Fibroblast of the conjunctiva (primary cell): ENCODE results near the gene DCAF6.

Source experiments
- DNase-seq: peaks from one replicate; pipeline ENCODE4 v3.0.0-alpha.2; 2010; ENCODE audit warnings: low read depth

DCAF6 gene

GRCh38 chr1:168101336-168101735, 164.9 kb downstream of the DCAF6 start:
- DNase-seq, result no peak

- no peak for DNase-seq
Measured at GRCh38 chr1:168102487-168102886, 166.0 kb downstream of the DCAF6 start.

DNA sequence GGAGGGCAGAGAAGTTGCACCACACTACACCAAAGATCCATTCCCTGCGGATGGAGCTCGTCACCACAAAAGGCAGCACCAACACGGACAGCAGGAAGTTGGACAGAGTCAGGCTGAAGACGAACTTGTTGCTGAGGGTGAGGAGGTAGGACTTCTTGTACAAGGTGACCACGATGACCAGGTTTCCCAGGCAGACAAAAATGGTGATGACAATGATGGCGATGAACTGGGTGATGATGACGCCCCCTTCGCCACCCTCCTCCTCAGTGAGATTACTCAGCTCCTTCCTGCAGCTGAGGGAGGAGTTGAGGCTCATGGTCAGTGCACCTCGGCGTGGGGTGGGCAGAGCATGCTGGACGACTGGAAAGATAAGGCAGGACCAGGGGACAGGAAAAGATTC, 168.1 kb downstream of the DCAF6 start:
- no peak for DNase-seq

DNA sequence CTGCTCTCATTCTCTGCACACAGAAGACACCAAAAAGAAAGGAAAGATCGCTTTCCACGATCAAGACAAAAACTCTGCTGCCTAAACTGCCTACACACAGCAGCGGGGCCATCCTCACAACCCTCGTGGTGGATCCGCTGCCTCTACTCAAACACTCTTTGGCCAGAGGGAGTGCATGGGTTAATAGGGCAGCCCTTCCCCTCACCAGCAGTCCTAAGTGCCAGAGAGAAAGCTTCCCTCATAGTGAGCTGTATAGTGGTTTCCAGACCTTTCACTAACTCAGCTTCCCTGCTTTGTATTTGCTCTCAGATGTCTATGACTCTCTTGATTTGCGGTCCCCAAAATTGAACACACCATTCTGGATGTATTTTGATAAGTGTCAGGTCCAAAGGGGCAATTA, 169.4 kb downstream of the DCAF6 start:
- no peak for DNase-seq

GRCh38 chr1:168106274-168106673, 169.8 kb downstream of the DCAF6 start:
- no peak for DNase-seq

DNA sequence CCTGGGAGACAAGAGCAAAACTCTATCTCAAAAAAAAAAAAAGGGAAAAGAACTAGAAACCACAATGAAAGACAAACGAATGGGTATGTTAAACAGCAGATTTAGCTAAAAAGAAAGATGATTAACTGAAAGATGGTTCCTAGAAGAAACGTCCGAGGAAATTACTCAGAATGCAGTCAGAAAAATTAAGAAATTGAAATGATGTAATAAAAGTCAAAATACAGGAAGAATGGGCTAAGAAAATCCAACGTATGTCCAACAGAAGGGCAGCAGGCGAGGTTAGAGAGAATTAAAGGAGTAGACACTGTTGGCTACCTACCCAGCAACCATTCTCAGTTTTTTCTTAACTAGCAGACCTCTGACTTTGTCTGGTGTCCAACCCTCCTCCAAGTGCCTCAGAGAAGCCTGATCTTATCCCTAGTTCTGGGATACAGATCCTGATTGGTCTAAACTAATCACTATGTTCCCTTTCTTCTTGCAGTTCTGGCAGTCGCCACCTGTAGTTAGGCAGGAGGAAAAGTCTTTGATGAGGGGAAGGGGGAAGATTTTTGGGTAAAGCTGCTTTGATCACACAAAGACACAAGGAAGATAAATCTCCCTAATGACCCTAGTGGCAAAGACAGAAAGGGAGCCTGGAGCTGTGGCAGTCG, 174.5 kb downstream of the DCAF6 start:
- no peak for DNase-seq

DNA sequence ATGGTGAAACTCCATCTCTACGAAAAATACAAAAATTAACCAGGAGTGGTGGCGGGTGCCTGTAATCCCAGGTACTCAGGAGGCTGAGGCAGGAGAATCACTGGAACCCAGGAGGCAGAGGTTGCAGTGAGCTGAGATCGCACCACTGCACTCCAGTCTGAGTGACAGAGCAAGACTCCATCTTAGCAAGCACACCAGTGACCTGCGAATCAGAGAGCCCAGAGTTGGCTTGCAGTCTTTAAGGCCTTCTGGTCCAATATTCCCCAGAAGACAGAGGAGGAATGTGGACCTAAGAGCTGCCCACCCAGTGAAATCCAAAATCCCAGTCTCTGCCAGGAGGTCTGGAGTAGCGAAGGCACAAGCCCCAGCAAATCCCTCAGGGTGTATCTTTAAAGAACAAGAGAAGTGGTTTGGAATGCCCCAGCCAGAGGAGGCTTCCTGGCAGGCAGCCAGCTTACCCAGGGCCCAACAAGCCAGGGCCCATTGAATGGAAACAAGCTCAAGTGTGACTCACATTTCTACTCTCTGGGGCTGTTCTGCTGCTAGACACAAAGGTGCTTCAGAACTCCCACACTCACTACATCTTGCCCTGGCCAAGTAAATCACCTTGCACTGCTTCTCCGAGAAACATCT, 176.3 kb downstream of the DCAF6 start:
- peak; percentile 35 for DNase-seq

DNA sequence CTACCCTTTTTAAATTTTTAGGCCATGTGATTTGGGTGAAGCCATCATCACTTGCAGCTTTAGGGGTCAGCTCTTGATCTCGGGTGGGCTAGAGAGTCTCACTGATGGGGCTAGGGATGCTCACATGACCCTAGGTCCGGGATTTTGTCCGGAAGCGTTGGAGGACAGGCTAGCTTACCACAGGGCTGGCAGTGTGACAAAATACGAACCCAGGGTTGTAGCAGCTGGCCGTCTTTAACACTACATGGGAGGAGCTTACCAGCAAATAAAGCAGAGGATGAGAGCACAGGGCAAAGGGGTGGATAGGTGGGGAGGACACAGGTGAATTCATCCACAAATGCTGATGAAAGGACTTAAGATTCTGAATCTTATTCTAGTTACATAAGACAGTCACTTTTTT, 178.4 kb downstream of the DCAF6 start:
- DNase-seq, result no peak

DNA sequence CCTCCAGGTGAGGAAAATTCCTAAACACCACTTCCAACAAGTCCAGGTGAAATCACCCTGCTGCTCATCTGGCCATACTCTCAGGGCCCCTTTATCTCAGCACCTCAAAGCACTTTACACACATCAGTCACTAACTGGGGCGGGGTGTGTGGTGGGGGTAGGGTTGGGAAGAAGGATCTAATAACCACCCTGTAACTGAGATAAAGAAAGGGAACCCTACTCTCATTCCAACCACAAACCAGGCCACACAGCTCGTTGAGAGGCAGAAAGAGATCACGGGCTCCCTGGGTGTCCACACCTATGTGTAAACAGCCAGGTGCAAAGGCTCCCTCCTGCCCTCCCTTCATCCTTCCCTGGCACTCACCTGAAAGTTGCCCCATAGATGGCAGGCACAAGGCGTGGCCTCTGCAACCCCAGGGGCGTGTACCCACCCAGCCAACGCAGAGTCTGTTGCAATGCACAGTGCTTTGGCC, 179.9 kb downstream of the DCAF6 start:
- no peak for DNase-seq

- no peak for DNase-seq
Measured at GRCh38 chr1:168119750-168120149, 183.3 kb downstream of the DCAF6 start.

DNA sequence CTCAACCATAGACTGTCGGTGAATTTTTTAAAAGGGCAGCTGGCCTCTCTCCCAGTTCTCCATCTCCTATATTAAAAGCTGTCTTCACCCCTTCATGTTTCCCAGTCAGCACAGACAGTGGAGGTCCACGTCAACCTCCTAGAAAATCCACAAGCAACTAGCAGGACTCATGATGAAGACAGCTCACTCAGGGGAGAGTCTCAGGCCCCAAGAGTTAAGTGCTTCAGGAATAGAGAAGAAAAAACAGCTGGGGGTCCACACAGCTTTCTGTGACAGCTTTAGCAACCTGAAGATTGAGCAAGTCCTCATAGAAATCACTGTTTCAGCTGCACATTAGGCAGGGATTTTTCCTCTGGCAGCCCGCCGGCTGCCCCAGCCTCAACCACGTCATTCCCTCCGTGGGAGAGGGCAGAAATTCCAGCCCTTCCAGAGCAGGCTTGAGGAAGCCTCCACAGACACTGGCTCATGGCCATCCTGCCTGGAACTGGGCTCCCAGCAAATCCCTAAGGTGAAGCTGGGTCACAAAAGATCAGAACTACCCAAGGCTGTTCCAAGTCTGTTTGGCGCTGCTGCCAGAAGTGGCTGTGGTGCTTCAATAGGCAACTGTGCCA, 185.0 kb downstream of the DCAF6 start:
- peak; percentile 29 for DNase-seq

DNA sequence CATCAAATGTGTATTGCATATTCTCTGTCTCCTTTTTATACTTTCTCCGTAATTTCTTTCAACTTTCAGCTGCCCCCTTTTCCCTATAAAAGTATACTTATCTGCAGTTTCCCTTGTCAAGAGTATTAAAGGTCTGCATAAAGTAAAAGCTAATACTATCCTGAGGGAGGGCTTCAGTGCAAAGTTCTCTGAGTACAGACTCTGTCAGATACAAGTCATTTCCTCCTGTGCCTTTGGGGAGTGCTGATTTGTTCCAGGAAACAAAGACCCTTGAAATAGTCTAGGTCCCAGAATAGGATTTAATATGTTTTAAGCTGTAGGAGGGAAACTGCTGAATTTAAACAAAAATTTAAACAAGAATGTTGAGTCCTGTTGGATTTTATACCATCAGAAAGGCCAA, 188.6 kb downstream of the DCAF6 start:
- DNase-seq, result no peak
